Left lung (tissue), 10 donors: ENCODE data around the gene SNX1. TPM values are rescaled to one million over a fixed set of nuclear protein-coding genes. Genes with fewer than 3 reads are reported as not detected.
A peak's percentile ranks its signal among the peaks of the same experiment; 100 is the strongest.

ENCODE experiments used
- ATAC-seq: fragments of 200-7000 bp; cut with Tn5 transposase; one replicate; pipeline ENCODE4 v1.9.1; 2020; ENCODE audit warnings: moderate library complexity
- DNase-seq, 4 donors: peaks; one replicate each; pipeline ENCODE4 v3.0.0-alpha.2; 2013 to 2020
- H3K27ac ChIP-seq, 2 donors: fragments of 200-600 bp; sonication (generic) in 1 of 2; one replicate each; pipeline versions ENCODE4 v1.5.0 to v1.8.0; 2020 to 2021
- H3K27me3 ChIP-seq, 2 donors: fragments of 200-600 bp; sonication (generic) in 1 of 2; one replicate each; pipeline versions ENCODE4 v1.5.0 to v1.8.0; 2020 to 2021
- H3K36me3 ChIP-seq, 2 donors: fragments of 200-600 bp; sonication (generic) in 1 of 2; one replicate each; pipeline versions ENCODE4 v1.5.0 to v1.8.0; 2020 to 2021
- H3K4me1 ChIP-seq, 2 donors: fragments of 200-600 bp; one replicate each; pipeline ENCODE4 v1.8.0; 2021
- H3K4me3 ChIP-seq, 2 donors: fragments of 200-600 bp; sonication (generic) in 1 of 2; one replicate each; pipeline versions ENCODE4 v1.5.0 to v1.8.0; 2020 to 2021; ENCODE audit warnings: mild to moderate bottlenecking in 1 of 2
- H3K9me3 ChIP-seq, 2 donors: fragments of 200-600 bp; sonication (generic) in 1 of 2; one replicate each; pipeline versions ENCODE4 v1.5.0 to v1.8.0; 2020 to 2021
- CTCF ChIP-seq, 2 donors: fragments of 200-600 bp; sonication (generic) in 1 of 2; IDR thresholded peaks; one replicate each; pipeline versions ENCODE4 v1.5.0 to v1.8.0; 2021; ENCODE audit warnings: antibody characterized with exemption in 2 of 2
- intact Hi-C, 2 donors: fragments of 100-400 bp; cut with DNase I; formaldehyde crosslinking; loops; one replicate each; pipeline versions ENCODE4 v1.11.2 to v1.14.2; 2022
- polyA plus RNA-seq, 6 donors: library from polyadenylated mRNA; unstranded; fragments of 120-200 nt; gene quantifications; one replicate each; pipeline ENCODE4 v1.2.1, GENCODE V29; 2013; ENCODE audit not compliant: insufficient read length in 6 of 6
- total RNA-seq, 2 donors: library from RNA; stranded (reverse); fragmentation: NEBNext Ultra II Directional; extraction: Animal tissue kit (Norgen Biotek cat#: 25700); gene quantifications; one replicate each; pipeline ENCODE4 v1.2.1, GENCODE V29; 2021
- donor health status: DM: no; HTN: yes; CAD: no.
- donor health status: DM: no; HTN: no; CAD: no.

Gene SNX1
- total and polyA plus RNA-seq, 8 donors: 121 to 160 (median 126) TPM

GRCh38 chr15:64148168-64148567, 52.4 kb downstream of the SNX1 start:
- ATAC-seq (no peak), DNase-seq (no peak)
- H3K9me3 ChIP-seq: no peaks in the 10 kb centered on the region
- no peak overlapping the region for H3K4me3 ChIP-seq
- H3K36me3 ChIP-seq: peaks cover 0 to 29% of the 10 kb centered on the region in 2 donors
- peaks cover 12 to 36% of the 10 kb centered on the region in 2 donors for H3K4me1 ChIP-seq
- H3K27me3 ChIP-seq: peaks cover 13 to 28% of the 10 kb centered on the region in 2 donors
- no peak overlapping the region for H3K27ac ChIP-seq
- no peak for TF ChIP-seq CTCF (IDR thresholded peaks at IDR 0.05)
- intact Hi-C loops: no loop called here

DNA sequence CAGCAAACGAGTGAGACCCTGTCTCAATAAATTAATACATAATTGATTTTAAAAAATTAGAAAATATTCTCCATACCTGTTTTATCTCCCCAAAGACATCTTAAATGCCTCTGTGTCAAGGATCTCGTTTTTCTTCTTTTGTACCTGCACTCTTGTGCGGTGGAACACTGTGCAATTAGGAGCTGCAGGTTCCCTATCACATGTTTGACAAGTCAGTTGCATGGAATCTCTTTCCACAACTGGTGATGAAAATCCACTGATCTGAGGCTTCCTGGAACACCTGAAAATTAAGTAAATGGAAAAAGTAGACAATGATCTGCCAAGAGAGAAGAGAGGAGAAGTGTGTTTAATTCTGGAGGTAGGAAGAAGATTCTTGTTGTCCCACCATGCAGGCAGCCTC, 52.8 kb downstream of the SNX1 start:
- no peaks in the 10 kb centered on the region for H3K9me3 ChIP-seq
- peaks cover 0 to 25% of the 10 kb centered on the region in 2 donors for H3K36me3 ChIP-seq
- H3K27ac ChIP-seq: no peak overlapping the region
- TF ChIP-seq CTCF (IDR thresholded peaks at IDR 0.05): no peak
- DNase-seq (no peak), ATAC-seq (no peak)
- H3K4me1 ChIP-seq: peaks cover 12 to 41% of the 10 kb centered on the region in 2 donors
- intact Hi-C loops: no loop called here
- no peak overlapping the region for H3K4me3 ChIP-seq
- peaks cover 13 to 31% of the 10 kb centered on the region in 2 donors for H3K27me3 ChIP-seq

GRCh38 chr15:64149424-64149823, 53.6 kb downstream of the SNX1 start:
- Histone ChIP-seq H3K4me3 (no peak overlapping the region), H3K9me3 (no peaks in the 10 kb centered on the region), H3K27ac (no peak overlapping the region), H3K36me3 (peaks cover 0 to 24% of the 10 kb centered on the region in 2 donors), H3K27me3 (peaks cover 13 to 31% of the 10 kb centered on the region in 2 donors), H3K4me1 (peaks cover 12 to 46% of the 10 kb centered on the region in 2 donors)
- no peak for ATAC-seq
- TF ChIP-seq CTCF (IDR thresholded peaks at IDR 0.05): no peak
- no peak for DNase-seq
- intact Hi-C loops: no loop called here

DNA sequence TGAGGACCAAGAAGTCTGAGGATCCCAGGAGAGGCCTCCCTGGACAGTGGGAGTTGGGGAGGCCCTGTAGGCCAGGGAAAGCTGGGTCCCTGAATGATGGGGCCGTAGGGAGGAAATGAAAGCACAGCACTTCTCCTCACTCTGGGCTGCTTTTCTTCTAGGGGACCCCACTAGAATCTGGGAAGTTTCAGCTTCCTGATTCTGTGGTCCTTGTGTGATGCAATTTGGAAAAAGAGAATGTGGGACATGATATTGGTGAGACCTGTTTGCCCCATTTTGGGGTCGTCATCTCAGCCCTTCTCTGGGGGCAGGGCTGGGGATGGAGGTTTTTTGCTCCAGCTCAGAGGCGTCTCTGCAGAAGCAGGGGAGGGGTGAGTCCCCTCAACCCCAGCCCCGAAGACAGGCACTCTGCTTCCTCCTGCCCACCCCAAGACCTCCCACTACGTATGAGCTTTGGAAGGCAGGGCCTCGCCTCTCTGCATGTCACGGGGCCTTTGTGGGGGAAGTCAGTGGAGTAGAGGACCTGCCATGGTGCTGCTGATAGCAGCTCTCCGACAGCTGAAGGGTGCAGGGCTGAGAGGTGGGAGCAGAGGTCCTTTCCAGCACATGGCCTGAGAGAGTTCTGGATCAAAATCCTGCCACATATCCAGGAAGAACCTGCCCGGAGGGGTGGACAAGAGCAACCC, 54.3 kb downstream of the SNX1 start:
- ATAC-seq: no peak
- Histone ChIP-seq H3K36me3 (peaks cover 0 to 24% of the 10 kb centered on the region in 2 donors), H3K27me3 (peaks cover 13 to 31% of the 10 kb centered on the region in 2 donors), H3K4me3 (no peak overlapping the region), H3K9me3 (no peaks in the 10 kb centered on the region), H3K27ac (no peak overlapping the region), H3K4me1 (peaks cover 12 to 46% of the 10 kb centered on the region in 2 donors)
- DNase-seq: no peak
- TF ChIP-seq CTCF (IDR thresholded peaks at IDR 0.05): no peak
- intact Hi-C loops: no loop called here

DNA sequence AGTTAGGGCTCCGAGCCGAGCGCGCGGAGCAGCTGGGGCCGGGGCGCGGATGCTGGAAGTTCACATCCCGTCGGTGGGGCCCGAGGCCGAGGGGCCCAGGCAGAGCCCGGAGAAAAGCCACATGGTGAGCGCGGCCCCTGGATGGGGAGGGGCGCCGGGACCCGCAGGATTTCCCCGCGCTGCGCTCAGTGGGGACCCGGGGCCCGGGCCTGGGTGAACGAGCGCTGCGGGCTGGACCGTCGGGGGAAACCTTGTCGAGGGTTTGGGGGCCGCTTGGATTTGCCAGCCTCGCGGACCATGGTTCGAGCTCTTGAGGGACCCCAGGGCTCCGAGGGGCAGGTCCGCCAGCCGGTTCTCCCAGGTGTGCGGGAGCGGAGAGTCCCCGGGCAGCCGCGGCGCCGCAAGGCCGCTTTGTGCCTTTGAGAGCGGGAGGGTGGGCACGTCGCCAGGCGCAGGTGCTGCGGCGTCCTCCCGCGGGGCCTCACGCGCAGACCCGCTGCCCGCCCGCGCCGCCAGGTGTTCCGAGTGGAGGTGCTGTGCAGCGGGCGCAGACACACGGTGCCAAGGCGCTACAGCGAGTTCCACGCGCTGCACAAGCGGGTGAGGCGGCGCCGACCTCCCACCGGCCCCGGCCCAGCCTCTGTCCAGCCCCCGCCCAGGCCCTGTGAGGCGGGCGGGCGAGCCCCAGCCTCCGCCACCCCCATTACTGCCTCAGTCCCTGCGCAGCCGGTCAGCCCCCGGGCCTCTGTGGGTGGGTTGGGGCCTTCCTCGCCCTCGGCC, 56.1 kb downstream of the SNX1 start, which contains the start of gene SNX22:
Gene SNX22, plus strand, starts transcription at position 5 of the 780 bp plus-strand sequence. Its CDS starts 45 bp downstream, at position 50.
- Histone ChIP-seq H3K4me3 (peak within 1 kb of the TSS; percentile 41 to 50), H3K4me1 (peaks cover 12 to 46% of the 10 kb centered on the region in 2 donors), H3K27ac (no peak within 1 kb of the TSS), H3K27me3 (peaks cover 13 to 31% of the 10 kb centered on the region in 2 donors), H3K9me3 (no peaks in the 10 kb centered on the region), H3K36me3 (peaks cover 0 to 31% of the 10 kb centered on the region in 2 donors)
- TF ChIP-seq CTCF (IDR thresholded peaks at IDR 0.05): no peak
- ATAC-seq: peak; percentile 19
- intact Hi-C loops: no loop called here
- peak in 1 of 4 donors; percentile 82 for DNase-seq
